A673 (cell line): ENCODE data around the gene FAM228A. TPM values are rescaled to one million over a fixed set of nuclear protein-coding genes. Genes with fewer than 3 reads are reported as not detected.

Experiments used
- BruUV-seq: library from RNA; stranded (reverse); fragments of 400-500 nt; replicated peaks from 2 replicates; lab custom pipeline; 2021; lab: Mats Ljungman, UMichigan
- CTCF ChIA-PET: fragments of 300-600 bp; sonication (Branson Sonifier 250); formaldehyde crosslinking; loops from one replicate; lab custom pipeline; 2022; ENCODE audit warnings: antibody characterized with exemption; lab: Charles Lee
- POLR2A ChIA-PET: fragments of 300-600 bp; sonication (Branson Sonifier 250); formaldehyde crosslinking; loops from one replicate; lab custom pipeline; 2022; ENCODE audit warnings: antibody characterized with exemption; ENCODE audit not compliant: low non-redundant PET; lab: Charles Lee
- DNase-seq: peaks from one replicate; pipeline ENCODE4 v3.0.0-alpha.2; 2015; ENCODE audit warnings: low spot score
- H3K27ac ChIP-seq: fragments of 200-600 bp; sonication (generic); 2 replicates; pipeline ENCODE4 v1.5.1; 2016; ENCODE audit warnings: mixed run types, low read depth, mild to moderate bottlenecking, mixed read lengths, antibody characterized with exemption, low read length; ENCODE audit not compliant: poor library complexity, severe bottlenecking
- H3K27me3 ChIP-seq: fragments of 200-600 bp; sonication (generic); replicated peaks from 2 replicates; pipeline ENCODE4 v1.6.1; 2017; ENCODE audit warnings: mixed run types, low read depth, mild to moderate bottlenecking, mixed read lengths, antibody characterized with exemption, low read length; ENCODE audit not compliant: insufficient read depth, poor library complexity
- H3K36me3 ChIP-seq: fragments of 200-600 bp; sonication (generic); 2 replicates; pipeline ENCODE4 v1.6.1; 2016; ENCODE audit warnings: mixed run types, mild to moderate bottlenecking, mixed read lengths, antibody characterized with exemption, low read length; ENCODE audit not compliant: insufficient read depth, poor library complexity, severe bottlenecking
- H3K4me1 ChIP-seq: fragments of 200-600 bp; sonication (generic); 2 replicates; pipeline ENCODE4 v1.6.1; 2017; ENCODE audit warnings: mixed run types, mild to moderate bottlenecking, mixed read lengths, antibody characterized with exemption, low read length; ENCODE audit not compliant: insufficient read depth, poor library complexity, severe bottlenecking
- H3K4me3 ChIP-seq: fragments of 200-600 bp; sonication (generic); 2 replicates; pipeline ENCODE4 v1.5.1; 2016; ENCODE audit warnings: low read depth, mixed run types, mild to moderate bottlenecking, mixed read lengths, low read length; ENCODE audit not compliant: poor library complexity, severe bottlenecking
- H3K9me3 ChIP-seq: fragments of 200-600 bp; sonication (generic); 2 replicates; pipeline ENCODE4 v1.6.1; 2016; ENCODE audit warnings: mixed run types, low read depth, mild to moderate bottlenecking, mixed read lengths, antibody characterized with exemption, low read length; ENCODE audit not compliant: poor library complexity, severe bottlenecking
- CTCF ChIP-seq: fragments of 300-800, 200-600 bp; sonication (generic); conservative IDR thresholded peaks from 2 replicates; pipeline ENCODE4 v1.5.1; 2017; ENCODE audit warnings: low read depth, mild to moderate bottlenecking, antibody characterized with exemption, low read length, moderate library complexity, mixed read lengths
- EZH2 ChIP-seq: fragments of 200-600 bp; sonication (generic); IDR thresholded peaks from 2 replicates; pipeline ENCODE4 v1.6.1; 2017; ENCODE audit warnings: borderline replicate concordance, low read depth, mild to moderate bottlenecking, mixed read lengths, antibody characterized with exemption, low read length; ENCODE audit not compliant: poor library complexity, severe bottlenecking
- intact Hi-C: fragments of 100-400 bp; cut with micrococcal nuclease; formaldehyde crosslinking; loops from one replicate; pipeline ENCODE4 v1.10.0; 2022; ENCODE audit not compliant: unreplicated experiment
- total RNA-seq: library from RNA; stranded (reverse); gene quantifications from 2 replicates; pipeline ENCODE4 v1.2.3, GENCODE V29; 2021

FAM228A gene
- total RNA-seq, 1 experiment from 2014 or later = not detected

- no peaks in the 10 kb centered on the region for H3K4me1 ChIP-seq
- no peak overlapping the region for H3K4me3 ChIP-seq
- no peaks in the 10 kb centered on the region for H3K36me3 ChIP-seq
- POLR2A ChIA-PET = no interaction called here
- DNase-seq = no peak
- BruUV-seq = no TSS peak
- CTCF ChIA-PET = no interaction called here
- no peak for TF ChIP-seq EZH2
- TF ChIP-seq CTCF = no peak
- H3K9me3 ChIP-seq = no peaks in the 10 kb centered on the region
- intact Hi-C loops = no loop called here
- H3K27me3 ChIP-seq = no peaks in the 10 kb centered on the region
- no peak overlapping the region for H3K27ac ChIP-seq
Measured at GRCh38 chr2:24158131-24158530, 16.7 kb upstream of the FAM228A start.

GRCh38 chr2:24159708-24160107, 15.1 kb upstream of the FAM228A start:
- CTCF ChIA-PET = no interaction called here
- H3K9me3 ChIP-seq = no peaks in the 10 kb centered on the region
- POLR2A ChIA-PET = interaction anchor here (0.7 kb wide), 1 partner anchor 50 kb away, joined by 5 read pairs; no protein-coding TSS in a partner anchor
- DNase-seq = no peak
- no peaks in the 10 kb centered on the region for H3K36me3 ChIP-seq
- no peak overlapping the region for H3K27ac ChIP-seq
- no peaks in the 10 kb centered on the region for H3K27me3 ChIP-seq
- no TSS peak for BruUV-seq
- intact Hi-C loops = loop anchor here (10.0 kb wide), 1 partner anchor 335 kb away; no protein-coding TSS in a partner anchor
- H3K4me1 ChIP-seq = no peaks in the 10 kb centered on the region
- no peak overlapping the region for H3K4me3 ChIP-seq
- TF ChIP-seq EZH2 = no peak
- TF ChIP-seq CTCF = no peak

GRCh38 chr2:24160761-24161160, 14.1 kb upstream of the FAM228A start:
- no TSS peak for BruUV-seq
- ChIA-PET POLR2A (no interaction called here), CTCF (no interaction called here)
- intact Hi-C loops = loop anchor here (10.0 kb wide), 1 partner anchor 336 kb away; no protein-coding TSS in a partner anchor
- no peak for TF ChIP-seq EZH2
- no peak for TF ChIP-seq CTCF
- Histone ChIP-seq H3K27me3 (no peaks in the 10 kb centered on the region), H3K9me3 (no peaks in the 10 kb centered on the region), H3K4me1 (no peaks in the 10 kb centered on the region), H3K36me3 (no peaks in the 10 kb centered on the region), H3K27ac (no peak overlapping the region), H3K4me3 (no peak overlapping the region)
- DNase-seq = no peak
